NCI-H748 (cell line): ENCODE results near the gene LCN12.

Experiments used
- DNase-seq: peaks from one replicate; lab custom pipeline; 2025; ENCODE audit not compliant: unreplicated experiment; lab: John Stamatoyannopoulos, UW

Gene LCN12

GRCh38 chr9:136972335-136972734 lies 20.3 kb downstream of the LCN12 start:
- no peak for DNase-seq

GRCh38 chr9:136972743-136973142 lies 20.7 kb downstream of the LCN12 start:
- DNase-seq = no peak

GRCh38 chr9:136973618-136974617 lies 21.8 kb downstream of the LCN12 start:
- DNase-seq = no peak

- no peak for DNase-seq
Observed at GRCh38 chr9:136974817-136975535, 22.9 kb downstream of the LCN12 start.

DNA sequence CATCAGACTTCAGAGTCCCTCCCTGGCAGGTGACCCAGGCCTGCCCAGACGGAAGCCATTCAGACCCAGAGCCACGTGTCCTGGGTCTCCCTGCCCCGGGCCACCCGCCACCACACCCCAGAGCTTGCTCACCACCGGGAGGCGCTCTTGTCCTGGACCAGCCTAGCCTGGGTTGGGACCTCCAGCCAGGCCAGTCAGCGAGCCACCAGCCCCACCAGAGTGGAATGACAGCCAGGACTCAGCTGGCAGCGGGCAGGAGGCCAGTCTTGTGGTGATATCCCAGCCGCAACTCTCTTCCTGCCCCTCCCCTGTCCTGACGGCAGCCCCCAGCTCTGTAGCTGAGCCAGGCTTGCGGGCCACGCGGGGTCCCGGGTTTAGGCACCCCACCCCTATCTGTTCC lies 23.6 kb downstream of the LCN12 start:
- no peak for DNase-seq

DNA sequence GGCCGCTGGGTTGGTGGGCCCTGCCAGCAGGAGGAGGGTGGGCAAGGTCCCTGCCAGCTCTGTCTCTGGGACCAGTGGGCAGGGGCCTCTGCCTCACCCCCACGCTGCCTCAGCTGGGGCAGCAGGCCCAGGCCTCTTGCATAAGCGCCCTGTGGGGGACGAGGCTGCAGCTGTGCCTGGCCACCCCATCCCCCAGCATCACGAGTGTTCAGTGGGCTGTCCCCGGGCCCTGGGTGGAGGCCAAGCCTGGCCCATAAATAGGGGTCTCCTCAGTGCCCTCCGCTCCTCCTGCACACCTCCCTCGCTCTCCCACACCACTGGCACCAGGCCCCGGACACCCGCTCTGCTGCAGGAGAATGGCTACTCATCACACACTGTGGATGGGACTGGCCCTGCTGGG lies 25.1 kb downstream of the LCN12 start, which contains the start of gene PTGDS:
Gene PTGDS (plus strand): TSS at position 282 of the 400 bp plus-strand sequence. CDS start 75 bp downstream, at position 357.
- DNase-seq = no peak

DNA sequence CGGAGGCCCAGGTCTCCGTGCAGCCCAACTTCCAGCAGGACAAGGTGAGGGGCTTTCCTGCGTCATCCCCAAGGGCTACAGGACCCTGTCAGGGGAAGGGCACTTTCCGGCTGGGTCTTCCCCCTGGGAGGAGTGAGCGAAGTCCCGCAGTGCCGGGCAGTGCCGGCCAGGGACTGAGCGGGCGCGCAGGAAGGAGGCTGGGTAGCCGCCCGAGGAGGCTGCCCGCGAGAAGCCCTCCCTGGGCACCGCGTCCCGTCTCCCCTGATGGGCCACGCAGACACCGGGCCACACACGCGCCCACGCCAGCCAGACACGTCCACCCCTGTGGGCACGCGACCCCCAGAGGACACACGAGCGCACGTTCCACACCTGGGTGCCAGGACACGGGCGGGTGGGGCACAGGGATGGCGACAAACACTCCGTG lies 25.6 kb downstream of the LCN12 start:
- no peak for DNase-seq

DNA sequence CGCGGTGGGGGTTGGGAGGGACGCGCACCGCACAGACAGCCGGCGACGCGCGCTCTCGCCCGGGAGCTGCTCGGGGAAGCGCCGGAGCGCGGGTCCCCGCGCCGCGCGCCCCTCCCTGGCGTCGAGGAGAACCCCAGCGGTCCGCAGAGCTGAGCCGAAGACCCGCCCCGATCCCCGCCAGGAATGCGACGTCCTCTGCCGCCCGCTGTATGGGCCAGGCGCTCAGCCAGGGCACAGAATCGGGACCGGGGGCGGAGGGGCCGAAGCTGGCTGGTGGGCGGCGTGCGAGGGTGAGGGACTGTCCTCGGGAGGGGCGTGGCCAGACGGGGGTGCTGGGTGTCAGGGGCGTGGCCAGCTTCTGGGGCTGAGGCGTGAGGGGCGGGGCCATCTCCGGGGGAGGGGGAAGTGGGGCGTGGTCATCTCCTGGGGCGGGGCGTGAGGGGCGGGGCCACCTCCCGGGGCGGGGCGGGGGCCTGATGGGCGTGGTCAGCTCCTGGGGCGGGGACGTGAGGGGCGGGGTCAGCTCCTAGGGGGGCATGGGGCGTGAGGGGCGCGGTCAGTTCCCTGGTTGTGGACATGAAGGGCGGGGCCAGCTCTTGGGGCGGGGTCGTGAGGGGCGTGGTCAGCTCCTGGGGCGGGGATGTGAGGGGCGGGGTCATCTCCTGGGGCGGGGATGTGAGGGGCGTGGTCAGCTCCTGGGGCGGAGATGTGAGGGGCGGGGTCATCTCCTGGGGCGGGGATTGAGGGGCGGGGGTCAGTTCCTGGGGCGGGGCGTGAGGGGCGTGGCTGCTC lies 26.2 kb downstream of the LCN12 start:
- DNase-seq = peak; percentile 81

DNA sequence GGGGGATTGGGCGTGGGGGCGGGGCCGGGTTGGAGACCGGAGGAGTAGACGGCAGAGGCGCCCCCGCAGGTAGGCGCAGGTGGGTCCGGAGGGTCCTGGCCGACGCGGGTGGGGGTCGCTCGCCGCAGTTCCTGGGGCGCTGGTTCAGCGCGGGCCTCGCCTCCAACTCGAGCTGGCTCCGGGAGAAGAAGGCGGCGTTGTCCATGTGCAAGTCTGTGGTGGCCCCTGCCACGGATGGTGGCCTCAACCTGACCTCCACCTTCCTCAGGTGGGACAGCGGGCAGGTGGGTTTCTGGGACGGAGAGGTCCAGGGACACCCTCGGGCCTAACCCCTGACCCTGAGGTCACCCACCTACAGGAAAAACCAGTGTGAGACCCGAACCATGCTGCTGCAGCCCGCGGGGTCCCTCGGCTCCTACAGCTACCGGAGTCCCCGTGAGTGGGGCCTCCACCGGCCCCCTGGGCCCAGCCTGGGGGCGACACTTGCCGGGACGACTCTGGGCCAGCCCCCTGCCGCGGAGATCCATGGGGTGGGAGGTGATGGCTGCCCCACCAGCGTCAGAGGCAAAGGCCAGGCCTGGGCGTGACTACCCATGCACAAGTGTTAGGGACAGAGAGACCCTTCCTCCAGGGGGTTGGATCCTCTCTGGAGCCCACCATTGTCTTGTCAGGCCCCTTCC lies 26.9 kb downstream of the LCN12 start:
- DNase-seq = no peak

DNA sequence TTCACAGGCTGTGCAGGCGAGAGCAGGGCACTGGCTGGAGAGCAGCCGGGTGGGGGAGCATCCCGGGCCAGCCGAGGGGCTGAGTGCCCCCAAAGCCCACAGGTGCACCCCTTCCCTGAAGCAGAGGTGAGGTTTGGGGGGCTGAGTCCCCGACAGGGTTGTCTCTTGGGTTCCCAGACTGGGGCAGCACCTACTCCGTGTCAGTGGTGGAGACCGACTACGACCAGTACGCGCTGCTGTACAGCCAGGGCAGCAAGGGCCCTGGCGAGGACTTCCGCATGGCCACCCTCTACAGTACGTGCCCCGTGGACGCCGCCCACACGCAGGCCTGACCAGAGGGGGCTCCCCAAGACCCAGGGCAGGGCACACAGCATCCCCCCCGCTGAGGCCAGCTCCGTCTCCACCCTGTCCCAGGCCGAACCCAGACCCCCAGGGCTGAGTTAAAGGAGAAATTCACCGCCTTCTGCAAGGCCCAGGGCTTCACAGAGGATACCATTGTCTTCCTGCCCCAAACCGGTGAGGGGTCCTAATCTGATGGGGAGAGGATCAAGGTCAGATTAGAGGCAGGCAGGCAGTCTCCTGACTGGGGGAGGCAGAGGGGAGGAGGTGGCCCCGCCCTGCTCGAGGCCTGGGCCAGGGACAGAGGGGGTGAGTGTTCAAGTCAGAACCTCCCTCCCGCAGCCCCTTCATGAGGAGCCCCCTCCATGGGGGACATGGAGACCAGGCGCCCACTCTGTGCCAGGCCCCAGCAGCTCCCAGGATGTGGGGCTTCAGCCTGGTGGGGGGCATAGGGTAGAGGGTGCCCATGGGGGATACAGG lies 27.9 kb downstream of the LCN12 start:
- DNase-seq = no peak

- DNase-seq = no peak
Observed at GRCh38 chr9:136980669-136981478, 28.8 kb downstream of the LCN12 start.

- DNase-seq = no peak
Observed at GRCh38 chr9:136981588-136982231, 29.6 kb downstream of the LCN12 start.

DNA sequence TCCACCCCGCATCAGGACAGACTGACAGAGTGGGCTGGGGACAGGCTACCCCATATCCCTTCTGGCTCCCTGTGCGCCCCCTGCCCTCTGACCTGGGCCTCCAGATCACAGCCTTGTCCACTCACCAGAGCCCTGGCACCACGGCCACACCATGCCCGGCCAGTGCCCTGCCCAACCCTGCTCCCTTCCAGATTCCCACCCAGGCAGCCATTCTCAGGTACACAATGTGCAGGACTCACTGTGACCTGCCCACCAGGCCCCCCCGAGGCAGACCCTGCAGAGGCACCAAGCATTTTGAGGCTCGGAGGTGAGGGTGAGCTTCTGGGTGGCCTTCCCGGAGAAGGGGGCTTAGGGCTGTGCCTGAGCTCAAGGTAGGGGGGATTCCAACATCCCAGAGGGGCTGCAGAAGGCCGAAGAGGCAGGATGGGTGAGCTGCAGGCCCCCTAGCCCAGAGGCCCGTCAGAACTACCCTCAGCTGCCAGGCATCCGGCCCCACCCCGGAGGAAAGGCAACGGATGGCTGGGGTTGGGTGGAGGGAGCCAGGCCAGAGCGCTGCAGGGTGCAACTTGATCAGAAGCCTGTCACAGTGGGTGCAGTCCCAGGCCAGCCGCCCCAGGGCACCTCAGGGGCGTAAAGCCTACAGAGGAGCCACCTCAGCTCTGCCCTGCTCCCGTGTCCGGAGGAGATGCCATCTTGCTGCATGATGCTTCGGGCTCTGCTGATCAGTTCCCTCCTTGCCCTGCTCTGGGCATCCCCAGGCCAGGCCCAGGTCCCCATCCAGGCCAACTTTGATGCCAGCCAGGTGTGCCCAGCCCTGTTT lies 30.4 kb downstream of the LCN12 start, which contains the start of gene LCNL1:
Gene LCNL1 (plus strand): TSS at position 762 of the 820 bp plus-strand sequence. CDS start 594 bp downstream, outside the sequence.
- DNase-seq = no peak

GRCh38 chr9:136983167-136983566 lies 31.1 kb downstream of the LCN12 start:
- no peak for DNase-seq

- no peak for DNase-seq
Observed at GRCh38 chr9:136983656-136984314, 31.7 kb downstream of the LCN12 start.

GRCh38 chr9:136984464-136985026 lies 32.5 kb downstream of the LCN12 start:
- DNase-seq = no peak
